NCI-H1048 (cell line): ENCODE results near the gene ADAMTS14.

Source experiments
- DNase-seq: peaks from one replicate; lab custom pipeline; 2025; lab: John Stamatoyannopoulos, UW

Gene ADAMTS14

DNA sequence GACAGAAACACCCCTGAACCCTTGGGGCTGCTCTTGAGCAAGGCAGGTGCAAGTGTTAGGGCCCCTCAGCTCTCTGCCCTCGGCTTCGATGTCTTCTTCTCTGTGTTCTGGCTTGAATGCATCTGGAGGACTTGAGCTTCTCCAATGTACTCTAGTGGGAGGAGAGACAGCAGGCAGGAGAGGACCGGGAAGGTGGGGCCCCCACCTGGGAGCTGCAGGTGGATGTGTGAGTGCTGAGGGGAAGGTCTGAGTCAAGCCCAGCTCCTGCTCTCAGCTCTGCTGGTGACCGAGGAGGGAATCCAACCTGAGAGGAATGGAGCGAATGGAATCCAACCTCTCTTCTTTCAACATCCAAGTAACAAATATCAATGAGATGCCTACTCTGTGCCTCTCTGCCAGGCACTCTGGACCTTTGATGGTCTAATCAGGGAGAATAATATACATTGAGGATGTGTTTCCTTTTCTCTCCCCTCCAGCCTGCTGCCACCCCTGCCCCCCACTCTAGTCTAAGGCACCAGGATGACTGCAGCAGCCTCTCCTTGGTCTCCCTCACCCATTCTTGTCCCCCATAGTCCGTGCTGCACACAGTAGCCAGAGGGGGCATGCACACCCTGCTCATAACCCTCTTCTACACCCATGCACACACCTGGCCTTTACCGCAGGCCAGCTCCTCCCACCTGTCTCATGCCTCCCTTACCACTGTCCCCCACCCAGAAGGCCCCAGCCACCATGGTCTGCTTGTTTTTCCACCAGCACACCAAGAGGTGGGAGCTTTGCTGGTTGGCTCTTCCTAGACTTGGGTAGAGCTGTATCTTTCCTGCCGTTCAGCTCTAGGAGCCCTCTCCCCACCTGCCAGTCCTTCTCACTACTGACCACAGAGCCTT, 99.2 kb downstream of the ADAMTS14 start:
- no peak for DNase-seq

DNA sequence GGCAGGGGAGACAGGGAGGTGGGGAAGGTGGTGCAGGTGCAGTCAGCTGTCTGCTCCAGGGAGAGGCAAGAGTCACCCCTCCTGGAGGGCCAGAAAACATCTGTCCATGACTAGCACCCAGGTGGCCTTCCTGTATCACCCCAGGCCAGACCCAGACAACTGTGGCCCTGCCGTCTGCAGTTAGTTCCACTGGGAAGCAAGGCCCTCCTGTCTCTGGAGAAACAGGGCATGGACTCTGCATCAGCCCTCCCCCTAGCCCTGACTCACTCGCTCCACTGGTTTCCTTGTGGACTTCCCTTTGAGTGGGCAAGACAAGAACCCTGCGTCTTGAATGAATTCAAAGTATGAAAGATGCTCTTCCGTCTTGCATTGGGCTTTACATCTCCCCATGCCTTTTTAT, 100.3 kb downstream of the ADAMTS14 start:
- no peak for DNase-seq

DNA sequence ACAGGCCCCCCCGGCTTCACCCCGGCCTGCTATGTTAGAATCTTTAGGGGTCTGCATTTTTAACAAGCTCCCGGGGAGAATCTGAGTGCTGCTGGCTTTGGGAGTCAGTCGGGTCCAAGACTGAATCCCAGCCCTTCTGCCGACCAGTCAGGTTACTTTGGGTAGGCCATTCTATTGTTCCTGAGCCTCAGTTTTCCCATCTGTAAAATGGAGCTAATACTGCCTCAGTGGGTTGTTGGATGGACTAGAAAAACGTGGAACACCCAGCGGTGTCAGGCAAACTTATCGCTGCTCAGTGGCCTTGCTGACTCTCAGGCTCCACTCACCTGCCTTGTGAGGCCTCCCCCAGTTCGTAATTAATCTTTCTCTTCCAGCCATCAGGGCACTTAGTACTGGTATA, 101.2 kb downstream of the ADAMTS14 start:
- no peak for DNase-seq

DNA sequence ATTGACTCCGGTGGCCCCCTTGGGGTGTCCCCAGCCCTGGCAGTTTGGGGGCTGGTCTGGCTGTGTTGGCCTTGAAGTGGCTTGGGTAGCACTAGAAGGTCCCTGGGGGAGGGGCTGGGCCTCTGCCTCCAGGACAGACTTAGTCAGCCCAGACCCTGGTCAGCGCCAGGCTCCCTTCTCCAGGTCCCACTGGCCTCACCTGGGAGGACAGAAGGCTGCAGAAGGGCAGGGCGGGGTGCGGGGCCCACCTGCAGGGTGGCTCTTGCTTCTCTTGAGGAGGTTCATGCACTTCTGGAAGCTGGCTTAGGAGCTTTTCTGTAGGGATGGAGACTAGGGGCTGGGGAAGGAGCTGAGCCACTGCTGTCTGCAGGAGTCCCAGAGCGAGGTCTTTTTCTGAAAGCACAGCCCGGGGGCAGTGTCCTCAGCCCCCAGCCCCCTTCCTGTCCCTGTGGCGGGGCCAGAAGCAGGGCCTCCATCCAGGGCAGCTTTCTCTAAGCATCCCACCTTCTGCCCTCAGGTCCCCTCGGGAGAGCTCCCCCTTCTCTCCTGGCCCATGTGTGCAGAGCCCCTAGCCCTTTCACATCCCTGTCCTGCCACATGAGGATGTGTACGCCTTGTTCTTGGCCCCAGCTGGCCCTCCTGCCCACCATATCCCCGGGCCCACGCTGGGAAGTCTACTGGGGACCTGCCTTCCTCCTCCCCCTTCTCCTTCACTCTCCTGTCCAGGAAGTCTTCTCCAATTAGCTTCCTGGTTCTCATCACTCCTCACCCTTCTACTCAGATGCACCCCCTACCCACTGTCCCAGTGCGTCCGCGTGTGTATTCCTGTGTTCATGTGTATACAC, 101.9 kb downstream of the ADAMTS14 start:
- DNase-seq: no peak

DNA sequence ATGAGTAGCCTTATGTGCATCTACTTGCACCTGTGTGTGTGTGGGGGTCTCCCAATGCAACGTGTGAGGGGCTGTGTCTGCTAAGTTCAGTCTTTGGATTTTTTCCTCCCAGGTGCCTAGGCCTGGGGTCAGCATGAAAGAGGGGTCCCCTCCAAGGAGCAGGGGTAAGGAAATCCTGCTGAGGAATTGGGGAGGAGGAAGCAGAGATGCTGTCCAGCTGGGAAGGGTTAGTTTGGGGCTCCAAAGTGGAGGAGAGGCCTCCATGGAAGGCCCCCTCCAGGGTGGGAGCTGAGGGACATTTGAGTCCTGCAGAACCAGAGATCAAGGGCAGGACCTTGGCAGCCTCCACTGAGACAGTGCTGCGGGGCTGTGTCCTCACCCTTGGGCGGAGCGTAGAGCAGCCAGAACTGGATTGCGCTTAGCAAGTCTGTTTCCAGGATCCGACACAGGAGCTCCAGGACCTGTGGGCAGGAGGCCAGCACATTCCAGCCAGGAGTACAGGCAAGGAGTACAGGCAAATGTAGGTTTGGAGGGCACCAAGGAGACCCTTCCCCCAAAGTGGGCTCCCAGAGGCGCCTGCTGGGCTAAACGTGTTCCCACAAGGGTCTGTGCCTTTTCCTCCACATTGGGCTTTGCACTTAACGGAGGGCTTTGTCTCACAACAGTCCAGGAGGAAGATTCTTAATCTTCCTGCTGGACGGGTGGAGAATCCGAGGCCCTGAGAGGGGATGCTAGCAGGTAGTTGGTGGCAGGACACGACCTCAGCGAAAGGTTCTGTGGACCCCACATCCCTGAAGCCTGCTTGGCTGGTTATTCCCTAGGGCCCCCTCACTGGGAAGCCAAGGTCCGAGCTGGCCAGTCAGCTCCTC, 102.7 kb downstream of the ADAMTS14 start:
- DNase-seq: no peak

DNA sequence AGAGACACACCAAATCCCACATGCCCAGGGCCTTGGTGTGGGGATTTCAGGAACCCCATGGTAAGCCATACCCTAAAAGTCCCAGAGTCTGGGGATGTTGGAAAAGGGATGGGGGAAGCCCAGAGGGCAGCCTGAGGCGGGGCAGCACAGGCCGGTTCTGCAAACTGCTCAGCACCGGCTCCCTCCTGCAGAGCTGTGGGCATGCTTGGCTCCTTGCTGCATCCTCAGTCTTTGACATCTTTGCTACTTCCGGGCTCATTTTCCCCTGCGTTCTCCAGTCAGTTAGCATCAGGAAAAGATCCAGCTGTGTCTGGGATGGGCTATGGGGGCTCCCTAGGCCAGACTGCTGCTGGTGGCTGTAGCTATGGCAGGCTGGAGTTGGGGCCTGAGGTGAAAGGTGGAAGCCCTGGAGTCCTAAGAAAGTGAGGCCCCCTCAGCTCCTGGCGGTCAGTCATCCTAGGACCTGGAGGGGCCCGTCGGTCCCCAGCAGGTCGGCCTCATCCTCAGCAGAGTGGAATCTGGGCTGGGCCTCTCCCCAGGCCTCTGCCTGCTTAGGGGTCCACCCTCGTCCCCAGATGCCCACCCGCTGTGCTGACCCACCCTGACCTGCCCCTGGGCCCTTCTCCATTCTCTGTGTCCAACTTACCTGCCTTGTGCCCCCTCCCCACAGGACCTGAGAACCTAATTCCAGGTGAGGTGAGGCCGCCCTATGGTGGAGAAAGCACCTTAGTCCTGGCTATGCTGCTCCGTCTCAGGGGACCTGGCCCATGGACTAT, 103.6 kb downstream of the ADAMTS14 start:
- no peak for DNase-seq

DNA sequence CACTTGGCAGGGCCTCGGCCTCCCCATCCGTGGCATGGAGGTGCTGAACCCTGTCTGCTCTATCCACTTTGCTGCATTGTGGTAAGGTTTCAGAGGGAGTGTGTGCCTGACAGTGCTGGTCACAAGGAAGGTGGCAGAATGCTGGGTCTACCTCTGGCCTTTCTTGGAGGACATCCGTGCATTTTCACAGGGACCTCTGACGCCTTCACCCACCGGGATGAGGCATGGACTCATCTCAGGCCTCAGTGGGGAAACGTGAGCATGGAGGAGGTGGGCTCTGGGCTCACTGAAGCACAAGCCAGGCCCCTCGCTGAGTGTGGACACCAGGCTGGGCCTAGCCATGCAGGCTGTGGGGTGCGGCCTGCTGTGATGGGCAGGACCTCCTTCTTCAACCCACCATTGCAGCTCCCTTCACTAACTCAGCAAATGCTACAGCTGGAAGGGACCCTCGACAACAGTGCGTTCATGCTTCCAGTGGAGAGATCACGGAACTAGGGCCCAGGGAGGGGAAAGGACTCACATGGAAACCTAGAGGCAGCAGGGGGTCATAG, 104.2 kb downstream of the ADAMTS14 start:
- DNase-seq: no peak

DNA sequence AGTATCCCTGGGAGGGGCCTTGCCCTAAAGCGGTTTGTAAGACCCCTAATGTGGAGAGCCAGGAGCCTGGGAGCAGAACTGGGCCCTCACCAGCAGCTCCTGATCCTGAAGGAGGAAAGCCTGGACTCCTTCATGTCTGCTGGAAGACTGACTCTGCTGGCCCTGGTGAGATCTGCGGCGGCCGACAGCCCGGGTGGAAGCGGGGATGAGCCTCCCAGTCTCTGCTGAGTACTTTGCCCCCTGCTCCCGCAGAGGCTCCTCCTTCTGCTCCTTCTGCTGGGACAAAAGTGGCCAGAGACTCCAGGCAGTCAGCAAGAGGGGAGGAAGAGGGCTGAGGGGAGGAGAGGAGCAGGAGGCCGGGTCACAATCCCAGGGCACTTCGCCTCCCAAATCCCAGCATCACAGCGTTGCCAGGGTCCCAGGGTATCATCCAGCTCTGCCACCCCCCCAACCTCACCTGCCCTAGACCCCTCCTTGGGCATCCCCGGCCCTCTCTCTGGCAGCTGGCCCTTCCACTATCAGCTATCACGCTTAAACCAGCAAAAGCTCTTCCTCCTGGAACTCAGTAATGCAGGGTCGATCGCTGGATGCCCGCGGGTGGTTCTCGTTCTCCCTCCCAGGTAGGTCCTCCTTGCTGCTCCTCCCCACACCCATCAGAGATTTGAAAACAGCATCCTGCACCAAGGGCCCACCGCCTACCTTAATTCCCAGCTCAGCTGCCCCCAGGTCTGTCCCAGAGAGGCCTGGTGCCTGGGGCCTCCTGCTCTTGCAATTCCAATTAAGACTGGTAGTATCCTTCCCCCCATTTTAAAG, 105.0 kb downstream of the ADAMTS14 start:
- no peak for DNase-seq

DNA sequence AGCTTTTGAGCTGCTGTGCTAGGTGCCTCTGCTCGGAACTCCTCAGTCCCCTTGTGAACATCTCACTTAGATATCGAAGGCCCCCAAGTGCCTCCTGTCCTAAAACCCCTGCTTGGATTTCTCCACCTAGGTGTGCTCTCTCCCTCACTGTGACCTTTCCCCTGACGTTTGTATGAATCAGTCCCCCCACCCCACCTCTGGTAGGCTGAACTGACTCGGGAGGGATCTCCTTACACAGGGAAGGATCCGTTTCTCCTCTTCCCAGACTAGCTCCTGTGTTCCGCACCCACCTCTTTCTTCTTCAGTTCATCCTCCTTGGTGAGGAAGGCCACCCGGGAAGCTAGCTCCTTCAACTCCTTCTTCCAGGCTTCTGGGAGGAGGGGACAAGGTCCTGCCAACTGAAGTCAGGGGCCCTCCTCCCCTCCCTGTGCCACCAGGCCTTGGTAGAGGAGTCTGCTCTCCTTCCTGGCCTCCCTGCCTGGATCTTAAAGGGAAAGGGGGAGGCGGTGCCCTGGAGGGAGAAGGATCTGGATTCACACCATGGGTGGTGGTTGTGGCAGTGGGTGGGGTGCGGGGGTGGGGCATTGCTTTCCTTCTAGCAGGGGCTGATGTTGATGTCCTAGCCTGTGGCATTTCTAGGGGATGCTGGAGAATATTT, 106.1 kb downstream of the ADAMTS14 start:
- no peak for DNase-seq

DNA sequence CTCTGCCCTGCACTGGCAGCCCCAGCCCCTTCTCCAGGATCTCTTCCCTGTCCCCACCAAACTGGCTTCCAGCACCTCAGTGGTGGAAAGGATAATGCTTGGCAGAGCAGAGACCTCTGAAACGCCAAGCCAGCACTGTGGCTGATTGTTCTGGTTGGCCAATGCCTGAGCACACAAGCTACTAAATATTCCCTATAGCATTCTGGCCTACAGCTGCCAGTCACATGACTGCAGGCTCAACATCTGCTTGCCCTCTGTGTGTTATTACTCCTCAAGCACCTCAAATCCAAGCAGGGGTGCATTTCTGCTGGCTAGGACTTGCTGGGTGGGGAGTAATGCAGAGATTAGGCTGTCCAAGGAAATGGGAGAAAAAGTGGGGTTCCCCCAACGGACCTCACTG, 106.8 kb downstream of the ADAMTS14 start:
- DNase-seq: no peak

DNA sequence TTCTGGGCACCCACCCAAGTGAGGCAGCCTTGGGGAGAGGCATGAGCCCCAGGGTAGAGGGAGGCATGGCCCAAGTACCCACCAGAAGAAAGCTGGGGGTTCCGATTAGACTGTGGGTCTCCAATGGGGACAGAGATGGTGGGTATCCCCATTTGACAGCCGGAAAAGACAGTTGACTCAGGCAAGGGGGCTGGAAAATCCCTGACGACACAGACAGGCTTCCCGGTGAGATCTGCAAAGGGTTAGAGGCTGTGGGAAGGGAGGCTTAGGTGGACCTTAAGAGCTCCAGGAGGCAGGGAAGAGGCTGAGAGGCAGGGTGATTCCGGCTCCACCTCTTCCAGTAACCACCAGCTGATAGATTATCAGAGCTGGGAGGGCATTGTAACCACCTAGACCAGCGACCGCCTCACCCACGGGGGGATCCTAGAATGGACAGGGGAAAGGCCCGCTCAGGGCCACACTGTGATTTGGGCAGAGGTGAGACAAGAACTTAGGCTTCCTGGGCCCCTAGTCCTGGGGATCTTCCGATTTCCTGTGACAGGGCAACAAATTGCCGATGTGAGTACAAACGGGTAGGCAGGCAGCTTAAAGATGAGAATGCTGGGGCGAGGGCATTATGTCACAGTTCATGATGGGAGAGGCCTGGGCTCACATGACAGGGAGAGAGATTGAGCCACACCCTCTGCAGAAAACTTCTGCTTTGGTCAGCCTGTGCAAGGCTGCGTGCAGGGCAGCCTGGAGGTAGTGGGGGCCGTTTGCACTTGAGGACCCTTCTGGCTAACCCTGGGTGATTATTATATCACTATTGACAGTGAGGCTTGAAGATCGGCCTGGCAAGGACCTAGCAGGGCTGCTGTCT, 107.4 kb downstream of the ADAMTS14 start:
- DNase-seq: no peak

DNA sequence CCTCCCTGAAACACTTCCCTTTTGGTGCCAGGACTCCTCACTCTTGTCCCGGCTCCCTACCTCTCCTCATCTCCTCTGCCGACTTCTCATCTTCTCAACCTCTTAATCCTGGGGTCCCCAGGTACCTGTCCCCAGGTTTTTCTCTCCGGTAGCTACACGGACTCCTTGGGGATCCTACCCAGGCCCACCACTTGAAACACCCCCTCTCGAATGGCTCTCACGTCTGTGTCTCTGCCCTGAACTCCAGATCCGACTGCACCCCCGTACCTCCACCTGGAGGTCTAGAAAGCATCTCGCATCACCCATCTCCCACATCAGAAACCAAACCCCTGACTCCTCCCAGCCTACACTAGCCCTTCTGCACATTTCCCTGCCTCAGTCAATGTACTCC, 108.1 kb downstream of the ADAMTS14 start:
- no peak for DNase-seq

DNA sequence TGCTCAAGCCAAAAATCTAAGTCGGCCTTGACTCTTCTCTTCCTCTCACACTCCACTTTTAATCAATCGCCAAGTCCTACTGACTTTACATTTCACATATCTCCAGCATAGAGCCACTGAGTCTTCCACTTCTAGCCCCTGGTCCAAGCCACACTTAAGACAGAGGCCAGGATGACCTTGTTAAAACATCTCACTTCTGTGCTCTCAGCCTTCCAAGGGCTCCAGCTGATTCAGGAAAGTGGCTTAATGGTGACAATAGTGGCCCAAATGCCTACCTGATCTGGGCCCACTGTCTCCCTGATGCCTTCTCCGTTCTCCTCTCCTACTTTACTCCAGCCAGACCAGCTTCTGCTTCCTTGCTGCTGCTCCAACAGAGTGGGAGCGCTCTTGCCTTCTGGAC, 108.5 kb downstream of the ADAMTS14 start:
- DNase-seq: no peak

DNA sequence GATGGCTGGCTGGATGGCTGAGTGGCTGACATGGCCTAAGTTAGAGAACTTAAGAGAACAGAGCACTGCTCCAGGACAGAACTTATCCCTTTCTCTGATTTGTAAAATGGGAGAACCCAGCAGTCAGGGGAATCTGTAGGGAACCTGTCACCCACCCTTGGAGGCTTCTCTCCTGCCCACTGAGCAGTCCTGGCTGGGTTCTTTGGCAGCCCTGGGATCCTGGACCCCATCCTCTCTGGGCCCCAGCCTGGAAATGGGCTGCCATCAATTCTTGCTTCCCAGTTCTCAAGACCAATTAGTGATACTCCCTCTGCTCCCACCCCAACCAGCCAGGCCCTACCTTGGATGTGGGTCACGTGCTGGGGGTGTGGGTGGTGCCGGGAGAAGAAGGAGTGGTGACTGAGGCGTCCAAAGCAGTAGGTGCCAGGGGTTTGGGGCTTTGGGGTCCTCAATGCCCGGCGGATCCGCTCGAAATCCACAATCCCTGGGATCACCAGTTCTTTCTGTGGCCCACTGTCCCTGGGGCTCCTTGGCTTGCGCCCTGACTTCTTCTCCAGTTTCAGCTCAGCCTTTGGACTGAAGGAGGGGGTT, 109.2 kb downstream of the ADAMTS14 start:
- no peak for DNase-seq

DNA sequence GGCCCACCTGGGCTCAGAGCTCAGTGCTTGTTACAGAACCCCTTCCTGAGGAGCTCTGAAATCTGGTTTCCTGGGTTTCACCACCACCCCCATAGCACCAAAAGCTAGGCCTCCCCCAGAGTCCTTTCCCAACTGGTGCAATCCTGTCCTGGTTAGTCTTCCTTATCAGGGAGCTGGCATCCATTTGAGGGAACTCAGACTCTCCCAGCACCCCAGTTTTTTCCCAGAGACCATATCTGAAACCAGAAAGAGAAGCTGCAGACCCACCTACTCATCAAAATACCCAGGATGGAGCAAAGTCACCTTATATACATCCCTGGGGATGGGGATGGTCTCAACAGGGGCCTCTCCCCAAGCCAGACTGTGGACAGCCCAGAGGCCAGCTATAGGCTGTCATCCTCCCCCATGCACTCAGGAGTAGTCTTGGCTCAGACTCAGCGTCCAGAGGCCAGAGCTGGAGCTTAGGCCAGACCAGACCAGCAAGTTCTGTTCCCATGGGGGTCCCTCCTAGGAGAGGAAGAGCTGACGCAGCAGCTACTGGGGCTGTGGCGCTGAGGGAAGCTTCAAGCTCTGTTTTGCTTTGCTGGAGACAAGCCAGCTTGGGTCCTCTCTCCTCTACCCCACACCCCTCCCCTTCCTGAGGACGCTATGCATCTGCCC, 109.9 kb downstream of the ADAMTS14 start:
- no peak for DNase-seq

DNA sequence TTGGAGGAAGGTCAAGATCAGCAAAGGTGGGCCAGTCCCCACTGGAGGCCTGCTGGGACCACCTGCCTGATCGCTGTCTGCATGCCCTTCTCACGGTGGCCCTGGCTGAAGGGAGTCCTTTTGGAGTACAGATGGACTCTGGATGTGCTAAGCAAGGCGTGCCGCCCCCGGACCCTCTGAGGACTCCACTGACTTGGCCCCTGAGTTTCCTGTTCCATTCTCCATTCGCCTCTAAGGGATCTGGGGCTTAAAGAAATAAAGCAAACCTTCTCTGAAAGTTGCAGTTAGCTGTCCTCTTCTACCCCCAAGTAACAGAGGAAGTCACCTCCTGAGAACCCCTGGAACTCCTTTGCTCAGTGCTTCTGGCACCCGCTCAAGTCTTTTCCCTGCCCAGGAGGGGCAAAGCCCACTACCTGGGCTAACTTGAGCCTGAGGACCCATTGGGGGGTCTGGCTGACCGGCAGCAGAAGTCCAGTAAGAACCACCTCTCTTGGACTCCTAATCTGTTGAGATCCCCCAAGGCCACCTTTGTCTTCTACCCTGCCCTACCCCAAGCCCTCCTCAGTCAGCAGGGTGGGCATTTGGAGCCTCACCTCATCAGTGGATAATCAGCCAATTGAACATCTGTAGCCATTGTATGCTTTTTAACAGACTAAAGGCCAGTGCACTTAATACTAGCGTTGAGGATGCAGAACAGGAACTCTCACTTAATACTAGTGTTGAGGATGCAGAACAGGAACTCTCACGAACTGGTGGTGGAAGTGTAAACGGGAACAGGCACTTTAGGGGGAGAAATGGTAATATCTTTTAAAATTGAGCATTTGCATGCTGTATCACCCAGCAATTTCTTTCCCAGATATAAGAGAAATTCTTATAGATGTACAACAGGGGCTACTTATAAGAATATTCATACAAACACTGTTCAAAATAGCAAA, 110.7 kb downstream of the ADAMTS14 start:
- DNase-seq: no peak

DNA sequence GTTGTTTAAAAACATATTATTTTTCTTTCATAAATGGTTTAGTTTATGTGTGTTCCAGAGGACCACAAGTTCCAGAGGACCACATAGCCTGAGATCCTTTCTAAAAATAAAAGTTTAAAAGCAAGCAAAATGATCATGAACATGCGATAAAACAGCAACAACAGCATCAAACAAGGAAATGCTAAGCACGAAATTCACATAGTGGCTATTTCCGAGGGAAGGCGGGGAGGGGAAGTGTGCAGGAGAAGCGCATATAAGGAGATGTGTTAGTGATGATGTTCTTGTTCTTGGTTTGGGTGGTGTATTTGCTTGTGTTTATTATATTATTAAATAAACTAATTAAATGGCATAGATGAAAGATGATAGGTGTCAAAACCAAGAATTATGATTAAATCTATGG, 111.7 kb downstream of the ADAMTS14 start:
- no peak for DNase-seq
